ENCODE data around the gene PTPN22. TPM values are rescaled to one million over a fixed set of nuclear protein-coding genes. Genes with fewer than 3 reads are reported as not detected.

The PTPN22 gene
- total and polyA plus RNA-seq, 2 experiments from 2014 or later = 0.17 to 0.47 TPM

GRCh38 chr1:113788802-113789201 lies 82.7 kb downstream of the PTPN22 start:
- TF ChIP-seq EZH2 (IDR thresholded peaks at IDR 0.05; ENCODE audit: borderline replicate concordance) (no peak), EZH2phosphoT487 (IDR thresholded peaks at IDR 0.05; ENCODE audit: low read depth, severe bottlenecking, unreplicated experiment) (no peak)
- TF ChIP-seq, protein P1, sequence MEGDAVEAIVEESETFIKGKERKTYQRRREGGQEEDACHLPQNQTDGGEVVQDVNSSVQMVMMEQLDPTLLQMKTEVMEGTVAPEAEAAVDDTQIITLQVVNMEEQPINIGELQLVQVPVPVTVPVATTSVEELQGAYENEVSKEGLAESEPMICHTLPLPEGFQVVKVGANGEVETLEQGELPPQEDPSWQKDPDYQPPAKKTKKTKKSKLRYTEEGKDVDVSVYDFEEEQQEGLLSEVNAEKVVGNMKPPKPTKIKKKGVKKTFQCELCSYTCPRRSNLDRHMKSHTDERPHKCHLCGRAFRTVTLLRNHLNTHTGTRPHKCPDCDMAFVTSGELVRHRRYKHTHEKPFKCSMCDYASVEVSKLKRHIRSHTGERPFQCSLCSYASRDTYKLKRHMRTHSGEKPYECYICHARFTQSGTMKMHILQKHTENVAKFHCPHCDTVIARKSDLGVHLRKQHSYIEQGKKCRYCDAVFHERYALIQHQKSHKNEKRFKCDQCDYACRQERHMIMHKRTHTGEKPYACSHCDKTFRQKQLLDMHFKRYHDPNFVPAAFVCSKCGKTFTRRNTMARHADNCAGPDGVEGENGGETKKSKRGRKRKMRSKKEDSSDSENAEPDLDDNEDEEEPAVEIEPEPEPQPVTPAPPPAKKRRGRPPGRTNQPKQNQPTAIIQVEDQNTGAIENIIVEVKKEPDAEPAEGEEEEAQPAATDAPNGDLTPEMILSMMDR (IDR thresholded peaks at IDR 0.05; ENCODE audit: poor library complexity) = no peak
- no peak for DNase-seq (ENCODE audit: low spot score)
- WGBS (ENCODE audit: low lambda C conversion rate, missing lambda C conversion rate) = 92% methylated on average over 3 of the region's 3 CpGs
- H3K9me3 ChIP-seq (ENCODE audit: low read depth) = no peaks in the 10 kb centered on the region
- H3K4me2 ChIP-seq = no peak overlapping the region
- H3K27ac ChIP-seq = no peak overlapping the region
- H4K20me1 ChIP-seq (ENCODE audit: insufficient read depth, poor library complexity, severe bottlenecking) = peaks cover 6% of the 10 kb centered on the region
- no peaks in the 10 kb centered on the region for H3K9me2 ChIP-seq (replicated peaks; ENCODE audit: insufficient read depth)
- no peak overlapping the region for H3K4me3 ChIP-seq
- peaks cover 11% of the 10 kb centered on the region for H3K4me1 ChIP-seq (ENCODE audit: insufficient read depth)
- H3K79me2 ChIP-seq = peaks cover 89% of the 10 kb centered on the region
- no peaks in the 10 kb centered on the region for H3K27me3 ChIP-seq
- no peak overlapping the region for H2AFZ ChIP-seq
- no peaks in the 10 kb centered on the region for H3K36me3 ChIP-seq (replicated peaks; ENCODE audit: insufficient read depth, low read depth)

GRCh38 chr1:113787663-113788062 lies 83.8 kb downstream of the PTPN22 start:
- Histone ChIP-seq H3K9me2 (replicated peaks; ENCODE audit: insufficient read depth) (no peaks in the 10 kb centered on the region), H3K4me2 (no peak overlapping the region), H3K4me1 (ENCODE audit: insufficient read depth) (peaks cover 18% of the 10 kb centered on the region), H3K79me2 (peaks cover 89% of the 10 kb centered on the region), H3K27me3 (no peaks in the 10 kb centered on the region), H3K36me3 (replicated peaks; ENCODE audit: insufficient read depth, low read depth) (no peaks in the 10 kb centered on the region), H4K20me1 (ENCODE audit: insufficient read depth, poor library complexity, severe bottlenecking) (peaks cover 3% of the 10 kb centered on the region), H2AFZ (no peak overlapping the region), H3K9me3 (ENCODE audit: low read depth) (no peaks in the 10 kb centered on the region), H3K4me3 (no peak overlapping the region), H3K27ac (no peak overlapping the region)
- WGBS (ENCODE audit: low lambda C conversion rate, missing lambda C conversion rate) = 91% methylated on average over 3 of the region's 3 CpGs
- DNase-seq (ENCODE audit: low spot score) = no peak
- TF ChIP-seq, protein P1 (IDR thresholded peaks at IDR 0.05; ENCODE audit: poor library complexity) = no peak
- TF ChIP-seq EZH2 (IDR thresholded peaks at IDR 0.05; ENCODE audit: borderline replicate concordance) = no peak
- no peak for TF ChIP-seq EZH2phosphoT487 (IDR thresholded peaks at IDR 0.05; ENCODE audit: low read depth, severe bottlenecking, unreplicated experiment)

DNA sequence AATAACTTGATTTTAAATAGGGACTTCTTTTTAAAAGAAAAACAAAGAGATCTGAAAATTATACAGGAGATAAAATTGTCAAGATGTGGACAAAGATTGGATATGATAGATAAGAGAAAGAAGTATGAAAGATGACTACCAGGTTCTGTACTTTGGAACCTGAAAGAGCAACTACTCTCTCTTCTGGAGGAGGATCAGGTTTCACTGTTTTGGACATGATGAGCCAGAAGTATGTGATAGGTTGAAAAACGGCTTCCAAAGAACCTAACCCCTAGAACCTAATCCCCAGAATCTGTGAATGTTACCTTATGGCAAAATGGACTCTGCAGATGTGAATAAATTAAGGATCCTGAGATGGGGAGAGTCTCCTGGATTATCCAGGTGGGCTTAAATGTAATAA lies 85.4 kb downstream of the PTPN22 start:
- TF ChIP-seq EZH2 (IDR thresholded peaks at IDR 0.05; ENCODE audit: borderline replicate concordance) (no peak), EZH2phosphoT487 (IDR thresholded peaks at IDR 0.05; ENCODE audit: low read depth, severe bottlenecking, unreplicated experiment) (no peak)
- TF ChIP-seq, protein P1 (IDR thresholded peaks at IDR 0.05; ENCODE audit: poor library complexity) = no peak
- Histone ChIP-seq H3K9me2 (replicated peaks; ENCODE audit: insufficient read depth) (no peaks in the 10 kb centered on the region), H3K36me3 (replicated peaks; ENCODE audit: insufficient read depth, low read depth) (no peaks in the 10 kb centered on the region), H3K9me3 (ENCODE audit: low read depth) (no peaks in the 10 kb centered on the region), H3K4me2 (no peak overlapping the region), H3K27me3 (no peaks in the 10 kb centered on the region), H2AFZ (no peak overlapping the region), H3K79me2 (peaks cover 92% of the 10 kb centered on the region), H3K4me3 (no peak overlapping the region), H4K20me1 (ENCODE audit: insufficient read depth, poor library complexity, severe bottlenecking) (no peaks in the 10 kb centered on the region), H3K4me1 (ENCODE audit: insufficient read depth) (peaks cover 18% of the 10 kb centered on the region), H3K27ac (peak overlapping the region; percentile 26)
- peak; percentile 21 for DNase-seq (ENCODE audit: low spot score)
- 21% methylated on average over 1 of the region's 1 CpG for WGBS (ENCODE audit: low lambda C conversion rate, missing lambda C conversion rate)
